GM18907 (cell line): ENCODE measurements around the gene E2F1.

Experiments
- ATAC-seq: cut with Tn5 transposase; IDR thresholded peaks from one replicate; pipeline ENCODE4 v1.9.1; 2021; ENCODE audit warnings: mild to moderate bottlenecking, moderate library complexity; ENCODE audit not compliant: unreplicated experiment

The E2F1 gene

GRCh38 chr20:33673114-33673409, 13.1 kb downstream of the E2F1 start:
- no peak for ATAC-seq

GRCh38 chr20:33672426-33673113, 13.6 kb downstream of the E2F1 start:
- ATAC-seq: no peak

GRCh38 chr20:33671573-33672288, 14.5 kb downstream of the E2F1 start:
- ATAC-seq: no peak

- ATAC-seq: no peak
Measured at GRCh38 chr20:33670715-33671499, 15.3 kb downstream of the E2F1 start.

GRCh38 chr20:33669873-33670640, 16.1 kb downstream of the E2F1 start:
- no peak for ATAC-seq

- ATAC-seq: no peak
Measured at GRCh38 chr20:33669224-33669623, 17.0 kb downstream of the E2F1 start.

GRCh38 chr20:33668466-33669155, 17.6 kb downstream of the E2F1 start:
- no peak for ATAC-seq

- ATAC-seq: peak; percentile 40
Measured at GRCh38 chr20:33667676-33668465, 18.3 kb downstream of the E2F1 start.

- peak; percentile 18 for ATAC-seq
Measured at GRCh38 chr20:33667245-33667675, 18.9 kb downstream of the E2F1 start.

GRCh38 chr20:33666293-33667244, 19.6 kb downstream of the E2F1 start, which contains the start of gene ACTL10:
ACTL10 (plus strand) TSS chr20:33666943; CDS start chr20:33667498, 555 bp downstream.
- ATAC-seq: peak; percentile 59

GRCh38 chr20:33664762-33665144, 21.4 kb downstream of the E2F1 start:
- no peak for ATAC-seq

- no peak for ATAC-seq
Measured at GRCh38 chr20:33664085-33664761, 22.0 kb downstream of the E2F1 start.

GRCh38 chr20:33663161-33664084, 22.8 kb downstream of the E2F1 start:
- ATAC-seq: peak; percentile 43

GRCh38 chr20:33662172-33662571, 24.0 kb downstream of the E2F1 start, which contains the start of gene C20orf144:
C20orf144 (plus strand) TSS chr20:33662327; CDS start chr20:33662346, 19 bp downstream.
- no peak for ATAC-seq

- ATAC-seq: no peak
Measured at GRCh38 chr20:33660685-33661058, 25.5 kb downstream of the E2F1 start.

GRCh38 chr20:33660035-33660684, 26.0 kb downstream of the E2F1 start:
- no peak for ATAC-seq
